ENCODE results near the gene POU3F1.
"Not testable (repeated sequence)": the region's sequence is repeated elsewhere in the genome, so short reads cannot be mapped to it uniquely, and the experiment has no call there.

POU3F1 gene

DNA sequence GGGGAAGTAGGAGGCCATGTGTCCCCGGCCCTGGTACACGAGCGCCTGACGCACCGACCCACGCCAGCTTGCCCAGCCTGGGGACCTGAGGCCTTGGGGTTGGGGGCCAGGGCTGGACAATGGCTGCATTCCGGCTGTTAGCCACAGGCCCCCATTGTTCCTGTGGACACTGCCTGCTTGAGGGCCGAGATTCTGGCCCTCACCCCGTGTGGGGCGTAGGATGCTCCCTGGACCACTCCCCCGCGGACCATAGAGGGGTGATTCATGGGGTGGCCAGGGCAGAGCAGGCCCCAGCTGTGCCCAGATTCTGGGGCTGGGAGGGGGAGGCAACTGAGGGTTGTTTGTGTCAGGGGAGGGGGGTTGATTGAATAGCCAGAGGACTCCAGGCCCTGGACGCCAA is 11.7 kb downstream of the POU3F1 start:
- no peak for DNase-seq
- TF ChIP-seq POLR2A (IDR thresholded peaks at IDR 0.05; ENCODE audit: low read length), result no peak
- no peak for TF ChIP-seq GATA1 (IDR thresholded peaks at IDR 0.05; ENCODE audit: low read depth, low read length)

DNA sequence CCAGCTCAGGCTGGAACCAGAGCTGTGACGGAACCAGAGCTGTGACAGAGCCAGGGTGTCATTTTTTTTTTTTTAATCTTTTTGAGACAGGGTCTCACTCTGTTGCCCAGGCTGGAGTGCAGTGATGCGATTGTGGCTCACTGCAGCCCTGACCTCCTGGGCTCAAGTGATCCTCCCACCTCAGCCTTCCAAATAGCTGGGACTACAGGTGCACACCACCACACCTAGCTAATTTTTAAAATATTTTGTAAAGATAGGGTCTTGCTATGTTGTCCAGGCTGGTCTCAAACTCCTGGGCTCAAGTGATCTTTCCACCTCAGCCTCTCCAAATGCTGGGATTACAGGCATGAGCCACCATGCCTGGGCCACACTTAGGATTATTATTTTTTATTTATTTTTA is 13.6 kb downstream of the POU3F1 start:
- DNase-seq, result not testable (repeated sequence)

DNA sequence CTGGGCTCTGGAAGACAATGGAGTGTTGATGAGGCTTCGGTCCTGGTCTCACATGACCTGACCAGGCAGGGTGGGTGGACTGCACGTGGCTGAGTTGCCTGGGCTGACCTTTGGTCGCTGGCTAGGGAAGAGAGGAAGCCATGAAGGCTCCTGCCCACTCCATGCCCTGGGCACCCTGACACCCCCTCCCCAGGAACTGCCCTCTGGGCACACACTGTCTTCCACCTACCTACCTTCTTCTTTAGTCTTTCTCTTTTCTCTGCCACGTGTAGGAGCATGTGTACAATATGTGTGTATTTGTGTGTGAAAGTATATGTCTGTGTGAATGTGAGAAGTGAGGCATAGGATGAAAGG is 15.1 kb downstream of the POU3F1 start:
- no peak for DNase-seq
- TF ChIP-seq GATA1 (IDR thresholded peaks at IDR 0.05; ENCODE audit: low read depth, low read length), result no peak
- TF ChIP-seq POLR2A (IDR thresholded peaks at IDR 0.05; ENCODE audit: low read length), result no peak

DNA sequence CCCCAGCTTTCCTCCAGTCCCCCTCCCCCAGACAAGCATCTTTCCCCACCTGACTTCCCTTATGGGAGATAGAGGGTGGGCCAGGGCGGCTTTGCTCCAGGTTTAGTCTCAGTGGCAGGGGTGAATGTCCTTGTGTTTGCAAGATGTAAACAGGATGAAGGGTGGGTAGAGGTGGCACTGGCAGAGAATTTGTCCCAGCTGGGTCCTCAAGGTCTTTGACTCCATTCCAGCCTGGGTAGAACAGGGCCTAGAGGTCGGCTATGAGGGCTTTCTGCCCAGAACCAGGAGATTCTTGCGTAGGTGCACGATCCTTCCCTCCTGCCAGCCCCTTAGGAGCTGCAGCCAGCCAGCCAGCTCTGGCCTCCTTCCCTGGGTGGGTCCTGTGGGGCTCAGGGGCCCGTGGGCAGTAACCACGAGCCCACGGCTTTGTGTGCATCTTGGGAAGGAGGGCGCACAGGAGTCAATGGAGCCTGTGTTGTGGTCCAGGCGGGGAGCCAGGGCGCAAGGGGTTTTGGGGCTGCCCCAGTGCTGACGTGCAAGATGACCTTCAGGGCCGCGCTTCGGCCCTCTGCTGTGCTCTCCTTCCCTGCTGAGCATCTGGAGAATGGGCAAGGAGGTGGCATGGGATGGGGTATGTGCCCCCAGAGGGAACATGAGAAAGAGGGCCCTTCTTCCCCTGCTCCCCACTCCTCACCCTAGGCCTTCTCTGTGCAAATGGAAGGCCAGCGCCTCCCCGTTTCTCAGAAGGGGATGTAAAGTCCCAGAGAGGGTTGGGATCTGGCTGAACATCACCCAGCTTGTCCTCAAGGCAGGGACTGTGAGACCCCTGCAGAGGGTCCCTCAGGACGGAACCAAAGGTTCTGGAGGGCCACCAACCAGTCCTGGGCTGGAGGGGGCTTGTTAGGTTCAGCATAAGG is 15.7 kb downstream of the POU3F1 start:
- DNase-seq, result no peak
- no peak for TF ChIP-seq POLR2A (IDR thresholded peaks at IDR 0.05; ENCODE audit: low read length)
- TF ChIP-seq GATA1 (IDR thresholded peaks at IDR 0.05; ENCODE audit: low read depth, low read length), result no peak

DNA sequence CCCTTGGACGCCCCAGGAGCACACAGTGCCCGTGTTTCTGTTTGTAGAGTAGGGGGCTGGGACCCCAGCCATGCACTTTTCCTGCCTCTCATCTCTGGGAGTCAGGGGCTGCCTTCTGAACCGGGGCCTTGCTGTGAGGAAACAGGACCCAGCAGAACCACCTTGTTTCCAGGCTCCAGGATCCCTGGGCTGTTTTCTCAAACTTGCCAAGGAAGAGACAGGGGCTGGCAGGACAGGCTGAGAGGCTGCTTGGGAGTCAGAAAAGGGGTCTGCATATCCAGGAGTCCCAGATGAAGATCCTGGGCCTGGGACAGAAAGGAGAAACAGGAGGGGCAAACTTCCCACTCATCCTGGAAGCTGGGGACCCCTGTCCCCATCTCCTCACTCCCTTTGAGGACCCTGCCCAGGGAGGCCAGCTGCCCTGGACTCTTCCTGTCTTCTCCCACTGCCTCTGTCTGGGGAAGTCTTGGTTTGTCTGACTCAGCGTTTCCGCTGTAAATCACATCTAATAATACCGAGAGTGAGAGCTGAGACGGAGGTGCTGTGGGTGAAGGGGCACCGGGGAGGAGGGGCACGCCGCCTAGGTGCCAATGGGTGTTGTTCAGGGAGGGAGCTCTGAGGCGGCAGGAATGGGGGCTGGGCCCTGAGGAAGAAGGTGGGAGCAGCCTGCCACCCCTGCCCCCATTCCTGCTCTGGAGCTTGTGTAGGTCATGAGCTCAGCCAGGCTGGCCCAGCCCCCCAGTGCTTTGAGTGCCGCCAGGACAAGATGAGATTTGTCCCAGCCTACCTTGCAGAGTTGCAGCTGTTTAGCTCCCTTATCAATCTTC is 16.7 kb downstream of the POU3F1 start:
- no peak for DNase-seq

DNA sequence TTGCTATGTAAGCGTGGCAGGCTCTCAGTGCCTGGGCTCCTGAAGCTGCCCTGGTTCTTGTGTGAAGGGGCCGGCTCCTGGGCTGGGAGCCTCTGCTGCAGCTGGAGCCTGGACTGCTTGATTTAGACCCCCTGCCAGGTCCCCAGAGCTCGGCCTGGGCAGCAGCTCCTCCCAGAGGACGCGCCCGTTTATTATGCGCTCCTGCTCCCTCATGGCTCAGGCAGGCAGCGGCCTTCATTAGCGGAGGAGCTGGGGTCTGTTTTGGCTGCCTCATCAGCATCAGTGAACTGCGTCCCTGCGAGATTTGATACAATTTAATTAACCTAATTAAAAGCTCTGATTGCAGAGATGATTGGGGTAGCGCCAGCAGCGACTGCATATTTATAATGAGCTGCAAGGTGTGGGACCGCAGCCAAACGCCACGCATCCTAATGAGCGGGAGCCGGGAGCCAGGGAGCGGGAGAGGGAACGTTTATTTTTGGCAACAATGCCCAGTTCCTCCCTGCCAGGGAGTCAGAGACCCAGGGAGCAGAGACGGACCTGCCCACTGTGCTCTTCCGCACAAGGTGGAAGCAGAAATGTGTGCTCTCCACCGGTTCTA is 17.4 kb downstream of the POU3F1 start:
- TF ChIP-seq POLR2A (IDR thresholded peaks at IDR 0.05; ENCODE audit: low read length) (no peak), GATA1 (IDR thresholded peaks at IDR 0.05; ENCODE audit: low read depth, low read length) (no peak)
- DNase-seq, result no peak

More for the DNA sequence above, 16.7 kb downstream of the POU3F1 start:
- TF ChIP-seq POLR2A (IDR thresholded peaks at IDR 0.05; ENCODE audit: low read length) (no peak), GATA1 (IDR thresholded peaks at IDR 0.05; ENCODE audit: low read depth, low read length) (no peak)

DNA sequence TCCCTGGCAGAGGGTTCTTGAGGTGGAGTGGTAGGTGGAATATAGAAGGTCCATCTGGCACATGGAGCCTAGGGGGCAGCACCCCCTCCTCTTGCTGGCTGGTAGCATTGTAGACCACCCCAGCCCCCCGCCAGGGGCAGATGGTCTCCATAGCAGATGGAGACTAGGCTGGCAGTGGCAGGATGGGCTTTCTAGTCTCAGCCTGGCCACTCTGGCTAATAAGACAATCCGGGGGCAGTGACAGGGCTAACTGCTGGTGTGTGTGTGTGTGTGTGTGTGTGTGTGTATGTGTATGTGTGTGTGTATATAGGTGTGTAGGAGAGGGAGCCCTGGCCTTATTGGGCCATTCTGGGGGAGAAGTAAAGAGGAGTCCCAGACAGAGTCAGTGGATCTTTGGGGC is 17.9 kb downstream of the POU3F1 start:
- no peak for DNase-seq
- TF ChIP-seq POLR2A (IDR thresholded peaks at IDR 0.05; ENCODE audit: low read length), result no peak
- no peak for TF ChIP-seq GATA1 (IDR thresholded peaks at IDR 0.05; ENCODE audit: low read depth, low read length)

DNA sequence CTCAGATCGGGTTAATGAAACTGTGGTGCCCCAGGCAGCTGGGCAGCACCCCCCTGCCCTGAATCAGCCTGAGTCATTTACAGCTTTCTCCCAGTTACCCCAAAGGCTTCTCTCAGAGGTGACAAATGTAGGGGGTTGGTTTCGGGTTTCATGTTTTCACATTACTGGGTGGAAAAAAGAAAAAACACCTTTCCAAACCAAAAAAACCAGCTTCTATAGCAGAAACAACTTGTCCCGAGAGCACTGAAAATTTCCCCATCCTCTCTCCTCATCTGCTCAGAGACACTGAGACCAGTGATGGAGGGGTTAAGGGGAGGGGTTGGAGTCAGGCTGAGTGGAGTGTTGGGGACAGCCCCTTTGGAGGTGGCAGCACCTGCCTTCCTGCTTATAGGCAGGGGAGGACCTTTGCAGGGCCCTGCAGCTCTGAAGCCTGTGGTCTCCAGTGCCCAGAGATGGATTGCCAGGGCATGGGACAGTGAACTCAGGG is 18.4 kb downstream of the POU3F1 start:
- no peak for DNase-seq
- TF ChIP-seq GATA1 (IDR thresholded peaks at IDR 0.05; ENCODE audit: low read depth, low read length), result no peak
- TF ChIP-seq POLR2A (IDR thresholded peaks at IDR 0.05; ENCODE audit: low read length), result no peak

DNA sequence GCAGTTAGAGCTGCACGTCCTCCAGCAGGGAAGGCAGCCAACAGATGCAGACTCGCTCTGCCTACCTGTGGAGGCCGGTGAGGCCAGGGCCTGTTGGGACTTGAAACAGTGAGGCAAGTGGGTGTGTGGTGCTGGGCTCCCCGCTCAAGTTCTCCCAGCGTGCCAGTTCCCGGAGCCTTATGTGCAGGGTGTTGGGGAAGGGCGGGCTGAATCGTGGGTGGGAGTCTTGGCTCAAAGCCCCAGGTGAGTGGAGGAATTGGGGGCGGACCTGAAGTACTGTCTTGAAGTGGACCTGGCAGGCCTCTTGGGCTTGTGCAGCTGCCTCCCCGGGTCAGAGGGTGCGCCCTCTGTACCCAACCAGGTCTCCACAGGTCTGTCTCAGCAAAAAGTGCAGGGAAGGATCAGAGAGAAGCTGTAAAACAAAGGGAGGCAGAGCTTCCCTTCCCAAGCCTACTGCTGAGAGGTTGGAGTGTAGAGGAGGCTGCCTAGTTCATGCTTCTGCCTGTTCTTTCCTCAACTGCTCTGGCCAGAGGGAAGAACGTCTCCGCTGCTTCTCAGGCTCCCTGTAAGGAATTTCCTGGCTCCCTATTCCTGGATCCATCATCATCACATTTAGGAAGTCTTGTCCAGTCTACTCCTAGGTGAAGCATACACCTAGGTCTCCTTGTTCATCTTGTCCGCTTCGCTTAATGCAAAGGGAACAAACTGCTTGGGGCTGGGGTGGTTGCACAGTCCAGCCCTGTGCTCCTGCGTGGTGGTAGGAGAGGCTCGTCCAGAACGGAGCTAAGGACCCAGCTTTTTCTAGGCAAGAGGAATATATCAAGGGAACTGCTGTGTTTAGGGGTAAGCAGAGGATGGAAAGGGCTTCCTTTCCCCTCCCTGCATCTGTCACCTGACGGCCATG is 19.1 kb downstream of the POU3F1 start:
- DNase-seq, result no peak
- no peak for TF ChIP-seq GATA1 (IDR thresholded peaks at IDR 0.05; ENCODE audit: low read depth, low read length)
- no peak for TF ChIP-seq POLR2A (IDR thresholded peaks at IDR 0.05; ENCODE audit: low read length)

DNA sequence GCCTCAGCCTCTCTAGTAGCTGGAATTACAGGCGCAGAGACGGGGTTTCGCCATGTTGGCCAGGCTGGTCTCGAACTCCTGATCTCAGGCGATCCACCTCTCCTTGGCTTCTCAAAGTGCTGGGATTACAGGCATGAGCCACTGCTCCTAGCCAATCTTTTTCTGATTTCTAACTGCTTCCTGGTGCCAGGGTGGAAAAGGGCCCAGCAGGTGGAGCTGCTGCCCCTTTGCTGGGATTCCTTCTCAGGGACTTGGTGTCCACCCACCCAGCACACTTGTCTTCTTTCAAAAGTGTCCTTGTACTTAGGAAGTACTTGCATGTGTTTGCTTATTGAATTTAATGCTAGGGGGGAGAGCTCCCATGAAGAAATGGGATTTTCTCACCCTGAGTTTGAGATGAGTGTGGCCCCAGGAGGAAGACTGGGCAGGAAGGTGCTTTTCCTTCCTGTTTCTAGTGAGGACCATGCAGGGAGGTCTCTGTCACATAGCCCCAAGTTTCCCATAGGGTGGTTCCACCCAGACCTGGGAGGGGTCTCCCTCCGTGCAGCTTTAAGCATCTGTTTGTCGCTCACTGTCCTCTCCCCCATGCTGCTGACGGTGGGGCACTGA is 19.9 kb downstream of the POU3F1 start:
- TF ChIP-seq POLR2A (IDR thresholded peaks at IDR 0.05; ENCODE audit: low read length) (no peak), GATA1 (IDR thresholded peaks at IDR 0.05; ENCODE audit: low read depth, low read length) (no peak)
- DNase-seq, result peak; percentile 42 to 60

DNA sequence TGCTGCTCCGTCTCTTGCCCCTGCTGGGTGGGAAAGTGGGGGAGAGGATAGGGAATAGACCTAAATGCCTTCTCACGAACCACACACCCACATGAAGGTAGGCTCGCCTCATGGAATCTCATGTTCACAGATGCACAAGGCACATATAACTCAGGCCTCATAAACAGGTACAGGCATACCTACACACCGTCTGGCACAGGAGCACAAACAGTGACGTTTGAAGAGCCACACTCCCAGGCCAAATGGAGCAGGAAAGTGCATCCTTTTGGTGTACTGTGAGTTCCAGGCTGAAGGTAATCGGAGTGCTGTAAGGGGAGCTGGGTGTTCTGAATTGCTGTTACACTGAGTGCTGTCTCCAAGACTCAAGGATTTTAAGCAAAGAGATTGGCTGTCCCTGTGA is 20.9 kb downstream of the POU3F1 start:
- DNase-seq, result no peak
- no peak for TF ChIP-seq GATA1 (IDR thresholded peaks at IDR 0.05; ENCODE audit: low read depth, low read length)
- TF ChIP-seq POLR2A (IDR thresholded peaks at IDR 0.05; ENCODE audit: low read length), result no peak

DNA sequence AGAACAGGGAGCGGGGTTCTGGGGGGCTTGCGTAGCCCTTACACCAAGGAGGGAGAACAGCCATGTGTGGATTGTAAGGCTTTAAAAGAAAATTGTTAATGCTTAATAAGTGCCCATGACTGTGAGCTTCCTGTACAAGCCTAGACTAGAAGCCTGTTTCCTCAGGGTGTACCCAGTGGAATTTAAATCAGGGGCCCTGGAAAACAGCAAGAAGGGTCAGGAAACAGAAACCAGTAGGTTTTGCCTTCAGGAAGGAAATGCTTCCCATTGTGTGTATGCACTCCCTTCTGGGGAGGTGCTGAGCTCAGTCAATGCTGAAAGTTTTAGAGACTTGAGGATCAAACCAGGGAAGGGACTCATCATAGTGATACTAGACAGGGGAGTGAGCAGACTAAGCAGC is 21.4 kb downstream of the POU3F1 start:
- TF ChIP-seq POLR2A (IDR thresholded peaks at IDR 0.05; ENCODE audit: low read length), result no peak
- DNase-seq, result no peak

DNA sequence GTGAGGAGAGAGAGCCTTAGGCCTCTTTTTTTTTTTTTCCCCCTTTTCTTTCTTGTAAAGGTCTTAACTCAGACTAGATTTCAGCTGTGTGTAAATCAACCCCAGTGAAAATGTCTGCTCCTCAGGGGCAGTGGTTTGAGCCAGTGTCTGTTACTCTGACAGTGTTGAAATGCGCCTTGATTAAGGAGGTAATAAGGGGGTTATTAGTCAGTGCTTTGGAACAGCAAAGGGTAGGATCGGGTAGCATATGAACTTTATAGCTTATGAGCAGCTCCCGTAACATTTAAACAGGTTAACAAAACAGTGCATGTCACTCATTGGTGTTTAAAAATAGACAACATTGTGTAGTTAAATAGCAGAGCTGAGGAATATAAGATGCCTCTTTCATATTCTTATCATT is 23.8 kb downstream of the POU3F1 start:
- no peak for TF ChIP-seq POLR2A (IDR thresholded peaks at IDR 0.05; ENCODE audit: low read length)
- no peak for TF ChIP-seq GATA1 (IDR thresholded peaks at IDR 0.05; ENCODE audit: low read depth, low read length)
- no peak for DNase-seq
